Measurements from ENCODE around the gene HMX1. TPM values are rescaled to one million over a fixed set of nuclear protein-coding genes. Genes with fewer than 3 reads are reported as not detected.

The HMX1 gene
- total RNA-seq, 1 donor from 2014 or later, result not detected

- no peak for DNase-seq (ENCODE audit: low read depth in 2 of 2)
These were observed 29.0 kb downstream of the HMX1 start for GRCh38 chr4:8842614-8843013.

- DNase-seq (ENCODE audit: low read depth in 2 of 2), result no peak
These were observed 29.9 kb downstream of the HMX1 start for GRCh38 chr4:8841678-8842268.

- DNase-seq (ENCODE audit: low read depth in 2 of 2), result no peak
These were observed 30.7 kb downstream of the HMX1 start for GRCh38 chr4:8840816-8841455.

GRCh38 chr4:8840006-8840793, 31.4 kb downstream of the HMX1 start:
- no peak for DNase-seq (ENCODE audit: low read depth in 2 of 2)

GRCh38 chr4:8838961-8839431, 32.6 kb downstream of the HMX1 start:
- no peak for DNase-seq (ENCODE audit: low read depth in 2 of 2)

- no peak for DNase-seq (ENCODE audit: low read depth in 2 of 2)
These were observed 33.2 kb downstream of the HMX1 start for GRCh38 chr4:8838296-8838960.

GRCh38 chr4:8837181-8837841, 34.3 kb downstream of the HMX1 start:
- DNase-seq (ENCODE audit: low read depth in 2 of 2), result no peak

- no peak for DNase-seq (ENCODE audit: low read depth in 2 of 2)
These were observed 34.9 kb downstream of the HMX1 start for GRCh38 chr4:8836664-8837171.

- no peak for DNase-seq (ENCODE audit: low read depth in 2 of 2)
These were observed 35.9 kb downstream of the HMX1 start for GRCh38 chr4:8835521-8836365.

- no peak for DNase-seq (ENCODE audit: low read depth in 2 of 2)
These were observed 36.9 kb downstream of the HMX1 start for GRCh38 chr4:8834681-8835220.

- no peak for DNase-seq (ENCODE audit: low read depth in 2 of 2)
These were observed 39.3 kb downstream of the HMX1 start for GRCh38 chr4:8832113-8832915.

GRCh38 chr4:8831221-8832112, 40.2 kb downstream of the HMX1 start:
- DNase-seq (ENCODE audit: low read depth in 2 of 2), result no peak

GRCh38 chr4:8830611-8831200, 40.9 kb downstream of the HMX1 start:
- no peak for DNase-seq (ENCODE audit: low read depth in 2 of 2)

GRCh38 chr4:8830056-8830455, 41.6 kb downstream of the HMX1 start:
- DNase-seq (ENCODE audit: low read depth in 2 of 2), result no peak

- DNase-seq (ENCODE audit: low read depth in 2 of 2), result no peak
These were observed 42.1 kb downstream of the HMX1 start for GRCh38 chr4:8829584-8829983.

- no peak for DNase-seq (ENCODE audit: low read depth in 2 of 2)
These were observed 42.8 kb downstream of the HMX1 start for GRCh38 chr4:8828869-8829268.

- DNase-seq (ENCODE audit: low read depth in 2 of 2), result no peak
These were observed 50.3 kb downstream of the HMX1 start for GRCh38 chr4:8821151-8821950.

Data from lung microvascular endothelial cell (primary cell).